Measurements from ENCODE around the gene TIAM2.
"Not testable (repeated sequence)": the region's sequence is repeated elsewhere in the genome, so short reads cannot be mapped to it uniquely, and the experiment has no call there.

Gene TIAM2

GRCh38 chr6:155262655-155263054 is 267.5 kb downstream of the TIAM2 start:
- DNase-seq (ENCODE audit: low read depth): no peak

- DNase-seq (ENCODE audit: low read depth): no peak
These were observed 268.4 kb downstream of the TIAM2 start, which contains the start of gene CLDN20 for GRCh38 chr6:155263373-155264063. TSS of gene CLDN20 (plus strand) at chr6:155264013. CDS start at chr6:155275720, 11,707 bp downstream.

GRCh38 chr6:155264693-155265320 is 269.7 kb downstream of the TIAM2 start:
- no peak for DNase-seq (ENCODE audit: low read depth)

GRCh38 chr6:155265843-155266535 is 270.9 kb downstream of the TIAM2 start:
- no peak for DNase-seq (ENCODE audit: low read depth)

- no peak for DNase-seq (ENCODE audit: low read depth)
These were observed 272.3 kb downstream of the TIAM2 start for GRCh38 chr6:155267411-155267810.

- DNase-seq (ENCODE audit: low read depth): not testable (repeated sequence)
These were observed 273.2 kb downstream of the TIAM2 start for GRCh38 chr6:155268088-155268867.

GRCh38 chr6:155269765-155270164 is 274.6 kb downstream of the TIAM2 start:
- DNase-seq (ENCODE audit: low read depth): no peak

GRCh38 chr6:155270561-155271091 is 275.5 kb downstream of the TIAM2 start:
- no peak for DNase-seq (ENCODE audit: low read depth)

- no peak for DNase-seq (ENCODE audit: low read depth)
These were observed 276.0 kb downstream of the TIAM2 start for GRCh38 chr6:155271145-155271544.

GRCh38 chr6:155272353-155273232 is 277.5 kb downstream of the TIAM2 start:
- DNase-seq (ENCODE audit: low read depth): no peak

- no peak for DNase-seq (ENCODE audit: low read depth)
These were observed 278.3 kb downstream of the TIAM2 start for GRCh38 chr6:155273431-155273830.

- no peak for DNase-seq (ENCODE audit: low read depth)
These were observed 279.0 kb downstream of the TIAM2 start for GRCh38 chr6:155274106-155274505.

- no peak for DNase-seq (ENCODE audit: low read depth)
These were observed 279.4 kb downstream of the TIAM2 start for GRCh38 chr6:155274533-155274932.

GRCh38 chr6:155275808-155276480 is 280.8 kb downstream of the TIAM2 start:
- DNase-seq (ENCODE audit: low read depth): no peak

- no peak for DNase-seq (ENCODE audit: low read depth)
These were observed 281.5 kb downstream of the TIAM2 start for GRCh38 chr6:155276638-155277037.

- DNase-seq (ENCODE audit: low read depth): no peak
These were observed 283.4 kb downstream of the TIAM2 start for GRCh38 chr6:155278319-155279049.

GRCh38 chr6:155284775-155285174 is 289.7 kb downstream of the TIAM2 start:
- no peak for DNase-seq (ENCODE audit: low read depth)

GRCh38 chr6:155287762-155288161 is 292.6 kb downstream of the TIAM2 start:
- DNase-seq (ENCODE audit: low read depth): no peak

GRCh38 chr6:155290491-155290890 is 295.4 kb downstream of the TIAM2 start:
- DNase-seq (ENCODE audit: low read depth): no peak

GRCh38 chr6:155291291-155291690 is 296.2 kb downstream of the TIAM2 start:
- DNase-seq (ENCODE audit: low read depth): no peak

Data from activated T-cell treated with anti-CD3 and anti-CD28 coated beads for 24 hours (primary cell).